Activated gamma-delta T cell treated with anti-CD3 and anti-CD28 coated beads, Interleukin-2, amount 50 U/mL, for 16 hours (primary cell): Measurements from ENCODE around the gene MIOS.
A peak's percentile ranks its signal among the peaks of the same experiment; 100 is the strongest.

ENCODE experiments used
- DNase-seq: peaks from one replicate; pipeline ENCODE4 v3.0.0-alpha.2; 2020; ENCODE audit warnings: low read depth

MIOS gene

DNA sequence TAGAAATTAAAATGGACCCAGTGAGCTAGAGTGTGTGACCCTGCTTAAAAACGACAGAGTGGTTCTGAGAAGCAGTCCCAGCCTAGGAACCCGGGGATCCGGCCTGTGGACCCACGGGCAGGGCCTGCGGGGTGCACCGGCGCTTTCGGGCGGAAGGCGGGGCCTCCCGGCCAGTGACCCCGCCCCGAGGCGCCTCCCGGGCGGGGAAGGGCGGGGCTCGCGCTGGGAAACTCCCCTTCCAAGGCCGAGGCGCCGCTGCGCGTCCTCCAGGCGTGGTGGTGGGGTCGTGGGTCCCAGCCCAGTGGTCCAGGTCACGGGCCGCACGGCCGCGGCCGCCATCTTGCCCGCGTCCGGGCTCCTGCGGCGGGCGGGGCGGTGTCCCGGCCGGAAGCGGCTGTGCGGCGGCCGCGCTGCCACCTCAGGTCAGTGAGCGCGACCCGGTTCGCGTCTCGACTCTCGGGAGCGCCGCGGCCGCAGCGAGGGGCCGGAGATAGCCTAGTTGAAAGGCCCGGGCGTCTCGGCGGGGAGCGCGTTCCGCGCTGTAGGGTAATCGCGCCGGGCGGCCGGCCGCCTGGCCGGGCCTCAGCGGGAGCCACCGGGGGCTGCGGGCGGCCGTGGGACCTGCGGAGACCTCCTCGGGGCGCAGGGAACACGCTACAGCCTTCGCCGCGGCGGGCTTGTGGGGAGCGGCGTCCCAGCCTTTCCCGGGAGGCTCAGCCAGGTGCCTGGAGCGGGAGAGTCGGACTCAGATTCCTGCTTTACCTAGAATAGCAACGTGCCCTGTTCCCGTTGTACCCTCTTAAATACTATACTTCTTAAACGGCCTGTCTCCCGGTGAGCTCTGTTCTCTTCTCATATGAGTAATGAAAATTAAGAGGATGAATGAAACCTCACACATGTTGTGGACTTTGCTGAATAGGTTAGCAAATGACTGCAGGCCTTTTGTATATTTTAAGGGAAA, at the start of gene MIOS:
Gene MIOS, plus strand, starts transcription at position 234 of the 961 bp plus-strand sequence. CDS start 5,592 bp downstream, outside the sequence.
- DNase-seq, result peak; percentile 77

GRCh38 chr7:7517754-7518153, 48.9 kb upstream of the MIOS start:
- DNase-seq, result no peak

DNA sequence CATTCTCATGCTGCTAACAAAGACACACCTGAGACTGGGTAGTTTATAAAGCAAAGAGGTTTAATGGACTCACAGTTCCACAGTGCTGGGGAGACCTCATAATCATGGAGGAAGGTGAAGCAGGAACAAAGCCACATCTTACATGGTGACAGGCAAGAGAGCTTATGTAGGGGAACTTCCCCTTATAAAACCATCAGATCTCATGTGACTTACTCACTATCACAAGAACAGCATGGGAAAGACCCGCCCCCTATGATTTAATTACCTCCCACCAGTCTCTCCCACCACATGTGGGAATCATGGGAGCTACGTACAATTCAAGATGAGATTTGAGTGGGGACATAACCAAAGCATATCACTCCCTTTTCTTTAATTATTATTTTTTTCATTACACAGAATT, 47.6 kb upstream of the MIOS start:
- DNase-seq, result no peak

DNA sequence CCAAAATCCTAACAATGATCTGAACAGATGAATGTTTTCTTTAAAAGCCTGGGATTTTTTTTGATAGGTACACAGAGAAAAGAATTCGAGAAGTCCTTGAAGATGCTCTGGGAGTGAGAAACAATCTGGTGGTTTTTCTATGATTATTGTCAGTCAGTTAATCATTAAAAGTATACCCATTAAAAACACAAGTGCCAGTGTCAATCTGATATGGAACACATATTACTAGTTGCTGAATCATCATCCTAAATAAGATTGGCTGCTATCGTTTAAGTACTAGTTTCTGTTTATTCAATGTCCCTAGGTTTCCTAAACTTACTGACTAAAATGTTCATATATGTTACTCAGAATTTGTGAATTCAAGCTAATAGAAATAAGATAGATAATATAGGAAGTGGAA, 47.2 kb upstream of the MIOS start:
- DNase-seq, result no peak

- DNase-seq, result no peak
Measured at GRCh38 chr7:7521259-7521658, 45.4 kb upstream of the MIOS start.

DNA sequence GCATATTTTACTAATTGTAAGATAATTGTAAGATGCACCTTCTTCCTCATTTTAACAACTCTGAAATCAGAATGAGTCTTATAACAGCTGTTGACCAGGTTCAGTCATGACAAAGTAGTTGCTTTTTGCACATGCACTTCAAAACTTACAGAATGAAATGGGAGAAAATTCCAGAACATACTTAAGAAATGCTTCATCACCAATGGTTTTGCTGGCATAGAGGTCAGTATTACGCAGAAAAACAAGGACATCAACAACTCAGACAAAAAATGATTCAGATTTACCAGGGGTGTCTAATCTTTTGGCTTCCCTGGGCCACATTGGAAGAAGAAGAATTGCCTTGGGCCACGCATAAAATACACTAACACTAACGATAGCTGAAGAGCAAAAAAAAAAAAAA, 44.3 kb upstream of the MIOS start:
- no peak for DNase-seq

- no peak for DNase-seq
Measured at GRCh38 chr7:7524121-7524520, 42.6 kb upstream of the MIOS start.

- no peak for DNase-seq
Measured at GRCh38 chr7:7526006-7526405, 40.7 kb upstream of the MIOS start.

- no peak for DNase-seq
Measured at GRCh38 chr7:7527047-7527446, 39.6 kb upstream of the MIOS start.

DNA sequence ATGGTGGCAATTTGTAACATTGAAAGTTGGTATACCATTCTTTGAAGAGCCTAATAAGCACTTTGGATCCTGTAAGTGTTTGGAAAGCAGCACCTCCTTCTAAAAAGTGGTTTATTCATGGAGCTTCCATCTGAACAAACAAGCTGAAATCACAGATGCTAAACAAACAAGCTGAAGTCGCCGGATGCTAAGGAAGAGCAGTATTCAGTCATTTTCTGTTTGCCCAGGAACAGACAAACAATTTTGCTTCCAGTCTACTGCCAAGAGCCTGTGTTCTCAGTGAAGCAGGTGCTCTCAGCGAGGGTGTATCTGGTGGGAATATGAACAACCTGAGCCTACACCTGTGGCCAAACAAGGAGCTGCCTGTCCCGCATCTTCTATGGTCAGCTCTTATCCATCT, 37.4 kb upstream of the MIOS start:
- no peak for DNase-seq

GRCh38 chr7:7533831-7534430, 32.8 kb upstream of the MIOS start:
- no peak for DNase-seq

GRCh38 chr7:7535691-7536090, 31.0 kb upstream of the MIOS start, which contains the start of gene COL28A1:
Gene COL28A1, minus strand, starts transcription at chr7:7535873. Its CDS starts 2,998 bp downstream, at chr7:7532875.
- DNase-seq, result no peak

- DNase-seq, result no peak
Measured at GRCh38 chr7:7536396-7537019, 30.2 kb upstream of the MIOS start.

DNA sequence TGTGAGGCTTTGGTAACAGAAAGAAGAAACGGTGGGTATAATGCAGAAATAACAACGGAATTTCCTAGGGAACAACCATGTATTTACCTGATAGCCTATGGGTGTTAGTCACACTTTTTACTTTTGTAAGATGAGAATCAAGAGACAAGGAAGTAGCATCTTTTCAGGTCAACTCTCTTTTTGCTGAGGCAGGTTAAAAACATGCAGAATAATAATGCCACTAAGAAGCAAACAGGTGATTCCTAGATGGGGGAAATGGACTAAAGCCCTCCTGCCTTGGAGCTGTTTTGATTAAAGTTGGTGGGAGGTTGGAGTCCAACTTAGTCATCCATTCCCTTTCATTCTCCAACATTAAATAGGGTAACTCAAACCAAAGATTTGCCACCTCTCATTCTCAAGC, 29.0 kb upstream of the MIOS start:
- DNase-seq, result no peak

GRCh38 chr7:7539152-7539551, 27.5 kb upstream of the MIOS start:
- DNase-seq, result no peak

GRCh38 chr7:7539711-7540110, 27.0 kb upstream of the MIOS start:
- DNase-seq, result no peak

DNA sequence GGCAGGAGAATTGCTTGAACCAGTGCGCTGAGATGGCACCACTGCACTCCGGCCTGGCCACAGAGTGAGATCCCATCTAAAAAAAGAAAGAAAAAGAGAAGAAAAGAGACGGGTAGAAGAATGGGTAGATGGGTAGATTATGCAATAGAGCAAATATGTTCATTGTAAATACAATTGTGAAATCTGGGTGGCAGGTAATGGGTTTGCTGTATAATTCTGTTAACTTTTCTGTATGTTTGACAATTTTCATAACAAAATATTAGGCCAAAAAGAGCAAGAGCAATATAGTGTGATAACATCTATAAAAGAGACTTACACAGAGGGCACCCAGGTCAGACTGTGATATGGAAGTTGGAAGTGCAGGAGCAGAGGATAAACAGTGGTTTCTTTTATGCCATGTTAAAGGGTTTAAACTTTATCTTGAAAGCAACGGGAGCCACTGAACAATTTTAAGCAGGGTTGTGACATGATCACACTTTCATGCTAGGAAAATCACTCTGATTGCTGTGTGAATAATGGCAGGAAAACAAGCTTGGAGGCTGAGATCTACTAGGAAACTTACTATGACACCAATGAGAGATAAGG, 24.3 kb upstream of the MIOS start:
- no peak for DNase-seq

GRCh38 chr7:7548407-7548806, 18.3 kb upstream of the MIOS start:
- DNase-seq, result no peak

DNA sequence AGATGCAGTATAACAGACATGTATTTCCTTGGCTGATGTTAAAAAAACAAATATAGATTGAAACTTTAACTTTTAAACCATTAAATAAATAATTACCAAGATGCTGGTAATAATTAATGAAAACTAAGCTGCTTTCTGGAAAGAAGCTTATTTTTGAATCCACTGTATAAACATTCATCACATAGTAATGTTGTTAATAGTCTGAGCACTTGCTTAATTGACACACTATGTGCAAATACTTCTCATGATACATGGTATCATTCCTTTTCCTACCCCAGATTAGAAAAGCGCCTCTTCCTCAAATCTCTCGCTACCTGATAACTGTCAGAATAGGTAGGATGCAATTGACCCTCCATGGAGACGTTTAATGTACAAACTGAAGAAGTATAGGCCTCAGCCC, 16.0 kb upstream of the MIOS start:
- DNase-seq, result no peak

DNA sequence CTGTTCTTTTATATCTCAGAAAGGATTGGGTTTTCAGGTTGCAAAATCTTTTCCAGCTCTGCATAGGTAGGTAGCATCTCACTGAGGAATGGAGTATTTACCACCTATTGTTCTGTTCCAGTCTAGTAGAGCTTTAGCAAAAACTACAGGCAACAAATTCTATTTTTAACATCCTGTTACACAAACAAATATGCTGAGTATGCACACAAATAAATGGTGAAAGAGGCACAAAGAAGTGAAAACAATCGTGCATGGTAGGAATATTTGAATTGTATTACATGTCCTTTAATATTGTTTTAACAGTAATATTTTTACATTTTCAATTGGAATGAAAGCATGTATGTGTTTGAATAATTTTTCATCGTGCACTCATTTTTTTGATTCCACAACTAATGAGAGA, 14.5 kb upstream of the MIOS start:
- no peak for DNase-seq

- DNase-seq, result no peak
Measured at GRCh38 chr7:7553386-7553785, 13.3 kb upstream of the MIOS start.

DNA sequence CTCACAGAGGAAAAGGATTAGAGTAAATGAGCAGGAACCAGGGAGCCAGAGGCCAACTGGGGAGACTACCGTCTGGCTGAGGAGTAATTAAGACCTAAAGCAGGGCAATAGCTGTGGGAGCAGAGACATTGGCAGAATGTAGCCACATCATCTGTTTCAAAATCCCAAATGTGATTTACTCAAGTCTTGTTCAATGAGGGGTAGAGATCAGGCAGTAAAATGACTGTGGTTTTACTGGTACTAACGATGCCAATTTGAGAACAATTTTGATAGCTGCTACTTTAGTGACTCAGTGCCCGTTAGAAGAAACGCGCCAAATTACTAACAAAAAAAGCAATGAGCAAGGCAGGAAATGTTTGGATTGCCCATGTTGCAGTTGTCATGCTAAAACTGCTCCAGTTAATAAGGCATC, 12.7 kb upstream of the MIOS start:
- no peak for DNase-seq
